Measurements from ENCODE around the gene SYT14.
"Not testable (repeated sequence)": the region's sequence is repeated elsewhere in the genome, so short reads cannot be mapped to it uniquely, and the experiment has no call there.

Gene SYT14

GRCh38 chr1:210043058-210043457, 105.0 kb downstream of the SYT14 start:
- no peak for DNase-seq

DNA sequence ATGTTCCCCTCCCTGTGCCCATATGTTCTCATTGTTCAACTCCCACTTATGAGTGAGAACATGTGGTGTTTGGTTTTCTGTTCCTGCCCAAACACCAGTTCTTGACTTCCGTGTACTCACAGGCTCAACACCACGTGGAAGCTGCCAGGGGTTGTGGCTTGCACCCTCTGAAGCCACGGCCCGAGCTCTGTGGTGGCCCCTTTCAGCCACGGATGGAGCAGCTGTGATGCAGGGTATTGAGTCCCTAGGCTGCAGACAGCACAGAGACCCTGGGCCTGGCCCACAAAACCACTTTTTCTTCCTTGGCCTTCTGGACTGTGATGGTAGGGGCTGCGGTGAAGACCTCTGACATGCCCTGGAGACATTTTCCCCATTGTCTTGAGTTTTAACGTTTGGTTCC, 111.6 kb downstream of the SYT14 start:
- no peak for DNase-seq

DNA sequence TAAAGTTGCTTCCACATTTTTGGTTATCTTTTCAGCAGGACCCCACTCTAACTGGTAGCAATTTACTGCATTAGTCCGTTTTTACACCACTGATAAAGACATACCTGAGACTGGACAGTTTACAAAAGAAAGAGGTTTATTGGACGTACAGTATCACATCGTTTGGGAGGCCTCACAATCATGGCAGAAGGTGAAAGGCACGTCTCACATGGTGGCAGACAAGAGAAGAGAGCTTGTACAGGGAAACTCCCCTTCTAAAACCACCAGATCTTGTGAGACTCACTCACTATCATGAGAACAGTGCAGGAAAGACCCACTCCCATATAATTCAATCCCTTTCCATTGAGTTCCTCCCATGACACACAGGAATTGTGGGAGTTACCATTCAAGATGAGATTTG, 112.5 kb downstream of the SYT14 start:
- DNase-seq: not testable (repeated sequence)

DNA sequence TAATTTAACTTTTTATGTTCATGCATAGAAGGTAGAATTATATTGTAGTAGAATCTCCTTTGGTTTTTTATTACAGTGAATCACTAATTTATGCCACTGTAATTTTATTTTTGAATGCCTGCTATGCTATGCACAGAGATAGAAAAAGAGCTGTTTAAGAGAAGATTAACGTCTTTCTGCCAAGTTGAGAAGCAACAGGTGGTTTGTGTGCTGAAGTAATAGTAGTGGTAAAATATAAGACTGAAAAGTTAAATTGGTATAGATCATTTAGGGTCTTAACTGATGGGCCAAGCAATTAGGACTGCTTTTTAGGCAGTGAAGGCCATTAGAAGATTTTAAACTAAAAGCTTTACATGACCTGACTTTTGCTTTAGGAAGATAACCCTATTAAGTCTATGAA, 115.1 kb downstream of the SYT14 start:
- no peak for DNase-seq

GRCh38 chr1:210057593-210057992, 119.6 kb downstream of the SYT14 start:
- no peak for DNase-seq

- no peak for DNase-seq
Measured at GRCh38 chr1:210061992-210062391, 124.0 kb downstream of the SYT14 start.

- DNase-seq: no peak
Measured at GRCh38 chr1:210070531-210070930, 132.5 kb downstream of the SYT14 start.

- DNase-seq: no peak
Measured at GRCh38 chr1:210072129-210072528, 134.1 kb downstream of the SYT14 start.

DNA sequence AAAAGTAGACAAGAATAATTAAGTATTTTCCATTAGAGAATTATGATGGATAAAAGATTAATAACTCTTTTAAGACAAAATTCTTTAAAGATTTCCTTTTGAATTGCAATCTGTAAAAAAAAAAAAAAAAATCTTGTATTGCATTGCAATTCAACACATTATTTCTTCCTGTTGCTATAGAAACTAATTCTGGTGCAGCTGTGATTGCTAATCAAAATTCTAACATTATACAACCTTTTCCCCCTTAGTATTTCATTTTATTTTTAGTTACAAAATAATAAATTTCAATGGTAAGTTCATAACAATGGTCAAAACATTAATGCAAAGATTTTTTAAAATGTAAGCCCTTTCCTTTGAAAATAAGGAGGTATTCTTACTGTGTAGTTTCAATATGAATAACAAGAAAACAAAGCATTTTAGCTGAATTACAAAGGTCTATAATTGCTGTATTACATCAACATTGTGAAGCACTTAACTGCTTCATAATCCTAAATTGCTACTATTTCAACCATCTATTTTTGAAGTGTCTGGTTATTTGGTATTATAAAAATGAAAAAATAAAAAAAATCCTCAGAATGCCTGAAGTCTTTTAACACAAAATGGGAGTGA, 135.0 kb downstream of the SYT14 start:
- no peak for DNase-seq

DNA sequence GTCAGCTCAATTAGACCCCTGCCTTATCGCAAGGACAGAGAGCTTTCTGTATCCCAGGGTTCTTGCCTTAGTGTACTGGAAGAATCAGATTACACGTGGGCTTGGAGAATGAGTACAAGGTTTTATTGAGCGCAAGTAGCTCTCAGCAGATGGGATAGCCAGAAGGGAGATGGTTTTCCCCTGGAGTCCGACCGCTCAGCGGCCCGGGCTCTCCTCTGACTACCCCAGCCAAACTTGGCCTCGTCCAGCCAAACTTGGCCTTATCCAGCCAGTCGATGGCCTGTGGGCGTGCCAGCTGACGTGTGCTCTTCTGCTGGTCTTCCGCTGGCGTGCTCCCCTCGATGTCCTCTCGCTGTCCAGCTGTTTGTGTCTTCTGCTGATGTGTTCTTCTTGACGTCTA, 136.9 kb downstream of the SYT14 start:
- no peak for DNase-seq

- DNase-seq: no peak
Measured at GRCh38 chr1:210076620-210077019, 138.6 kb downstream of the SYT14 start.

DNA sequence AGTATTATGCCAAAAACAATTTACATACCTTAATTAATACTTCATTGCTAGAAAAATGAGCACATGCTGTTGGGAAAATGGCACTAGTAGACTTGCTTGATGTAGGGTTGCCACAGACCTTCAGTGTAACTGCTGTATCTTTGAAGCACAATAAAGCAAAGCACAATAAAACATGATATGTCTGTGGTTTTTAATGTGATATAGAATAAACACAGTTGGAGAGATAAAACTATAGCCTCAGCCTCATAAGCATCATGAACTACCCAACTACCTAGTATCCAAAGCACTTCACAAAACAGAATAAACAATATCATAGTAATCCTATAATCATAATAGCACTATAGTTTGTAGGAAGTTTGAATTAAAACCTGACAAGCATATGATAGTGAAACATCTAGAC, 143.5 kb downstream of the SYT14 start:
- DNase-seq: no peak

DNA sequence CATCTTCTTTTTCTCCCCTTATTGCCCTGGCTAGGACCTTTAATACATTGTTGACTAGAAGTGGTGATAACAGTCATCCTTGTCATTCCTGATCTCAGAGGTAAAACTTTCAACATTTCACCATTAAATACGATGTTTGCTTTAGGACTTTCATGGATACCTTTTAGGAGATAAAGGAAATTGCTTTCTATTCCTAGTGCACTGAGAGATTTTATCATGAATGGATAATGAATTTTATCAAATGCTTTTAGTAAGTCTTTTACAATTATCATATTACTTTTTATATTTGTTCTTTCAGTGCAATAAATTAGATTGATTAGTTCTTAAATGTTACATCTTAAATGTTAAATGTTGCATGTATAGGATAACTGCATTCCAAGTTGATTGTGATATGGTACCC, 147.3 kb downstream of the SYT14 start:
- DNase-seq: no peak

DNA sequence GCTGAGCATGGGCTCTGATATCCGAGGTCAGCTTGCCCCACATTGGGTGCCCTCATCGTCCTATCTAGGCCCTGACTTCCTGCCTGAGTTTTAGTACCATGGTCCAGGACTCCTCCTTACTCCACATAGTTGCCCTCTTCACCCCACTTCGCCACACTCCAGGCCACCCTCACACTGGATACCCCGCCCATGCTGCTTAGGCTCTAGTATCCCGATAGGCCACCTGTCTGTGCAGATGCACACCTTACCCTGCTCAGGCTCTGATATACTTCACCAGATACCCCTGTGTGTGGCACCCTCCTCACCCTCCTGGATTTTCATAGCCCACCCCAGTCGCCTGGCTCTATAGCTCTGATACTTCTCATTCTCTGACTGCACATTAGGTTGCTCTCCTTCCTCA, 149.0 kb downstream of the SYT14 start:
- DNase-seq: no peak

DNA sequence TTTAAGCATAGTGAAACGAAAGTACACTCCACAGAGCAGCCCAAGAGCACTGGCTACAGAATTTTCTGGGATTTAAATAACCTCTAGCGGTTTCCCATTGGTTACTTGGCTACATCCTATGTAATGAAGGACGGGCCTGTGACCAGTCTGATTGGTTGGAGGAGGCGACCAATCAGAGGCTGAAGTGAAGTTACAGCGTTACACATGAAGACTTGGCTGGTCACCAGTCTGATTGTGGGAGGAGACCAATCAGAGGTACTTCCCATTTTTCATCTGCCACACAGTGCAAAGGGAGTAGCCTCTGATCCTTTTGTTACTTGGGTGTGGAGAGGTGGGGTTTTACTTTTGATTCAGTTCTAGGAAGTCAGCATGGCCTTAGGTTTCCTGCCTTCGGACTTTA, 151.8 kb downstream of the SYT14 start:
- no peak for DNase-seq

DNA sequence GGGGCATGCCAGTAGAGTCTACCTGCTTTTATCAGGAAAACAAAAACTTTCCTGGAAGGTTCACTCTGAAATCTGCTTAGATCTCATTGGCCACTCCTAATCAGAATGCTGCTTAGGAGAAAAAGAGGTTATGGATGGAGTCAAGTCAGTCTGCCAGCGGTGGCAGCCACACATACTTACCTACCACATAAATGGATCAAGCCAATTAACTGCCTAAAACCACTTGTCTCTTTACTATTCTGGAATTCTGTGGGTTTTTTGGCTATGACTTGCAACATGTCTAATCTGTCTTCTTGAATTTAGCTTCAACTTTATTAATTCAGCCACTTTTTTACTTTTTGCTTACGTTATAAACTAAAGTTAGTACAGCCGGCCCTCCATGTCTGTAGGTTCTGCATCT, 154.3 kb downstream of the SYT14 start:
- DNase-seq: no peak

DNA sequence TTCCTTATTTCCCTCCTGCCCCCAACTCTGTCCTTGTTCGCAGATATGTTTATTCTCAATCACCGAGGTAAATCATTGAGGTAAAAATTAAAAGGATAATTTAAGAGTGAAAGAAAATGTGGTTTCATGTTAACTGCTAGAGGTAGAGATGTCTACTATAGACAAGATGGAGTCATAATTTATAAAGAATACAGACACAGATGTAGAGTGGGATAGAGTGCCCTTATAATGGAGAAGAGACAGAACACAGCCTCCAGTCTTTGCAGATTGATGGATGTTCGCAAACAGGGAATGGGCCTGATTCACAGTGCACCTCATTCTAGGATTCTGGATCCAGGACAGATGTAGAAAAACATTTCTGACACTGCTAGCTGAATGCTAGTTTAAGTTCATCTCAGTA, 155.4 kb downstream of the SYT14 start:
- no peak for DNase-seq

DNA sequence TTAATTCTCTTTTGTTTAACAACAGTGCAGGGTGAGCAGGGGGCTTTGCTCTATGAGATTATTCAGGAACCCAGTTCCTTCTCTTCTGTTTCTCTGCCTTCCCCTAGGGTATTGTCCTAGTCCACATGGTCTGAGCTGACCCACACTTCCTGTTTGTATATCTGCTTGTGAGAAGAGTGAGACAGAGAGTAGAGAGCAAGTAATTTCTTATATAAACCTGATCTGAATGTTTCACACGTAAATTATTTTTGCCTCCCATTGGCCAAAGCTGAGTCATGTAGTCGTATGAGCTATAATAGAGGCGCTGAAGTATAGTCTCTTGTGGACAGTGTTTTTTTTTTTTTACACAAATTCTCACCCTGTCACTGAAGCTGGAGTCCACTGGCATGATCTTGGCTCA, 160.3 kb downstream of the SYT14 start:
- DNase-seq: no peak

DNA sequence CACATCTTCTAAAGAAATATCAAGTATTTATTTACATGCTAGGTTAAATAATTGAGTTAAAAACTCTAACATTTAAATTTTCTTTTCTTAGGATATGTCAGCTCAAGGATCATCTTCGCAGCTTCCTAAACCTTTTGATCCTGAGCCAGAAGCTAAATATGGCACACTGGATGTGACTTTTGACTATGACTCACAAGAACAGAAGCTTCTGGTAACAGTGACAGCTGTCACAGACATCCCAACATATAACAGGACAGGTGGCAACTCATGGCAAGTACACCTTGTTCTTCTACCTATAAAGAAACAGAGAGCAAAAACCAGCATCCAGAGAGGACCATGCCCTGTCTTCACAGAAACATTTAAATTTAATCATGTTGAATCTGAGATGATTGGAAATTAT, 161.9 kb downstream of the SYT14 start:
- no peak for DNase-seq

GRCh38 chr1:210104103-210104502, 166.1 kb downstream of the SYT14 start:
- DNase-seq: no peak

DNA sequence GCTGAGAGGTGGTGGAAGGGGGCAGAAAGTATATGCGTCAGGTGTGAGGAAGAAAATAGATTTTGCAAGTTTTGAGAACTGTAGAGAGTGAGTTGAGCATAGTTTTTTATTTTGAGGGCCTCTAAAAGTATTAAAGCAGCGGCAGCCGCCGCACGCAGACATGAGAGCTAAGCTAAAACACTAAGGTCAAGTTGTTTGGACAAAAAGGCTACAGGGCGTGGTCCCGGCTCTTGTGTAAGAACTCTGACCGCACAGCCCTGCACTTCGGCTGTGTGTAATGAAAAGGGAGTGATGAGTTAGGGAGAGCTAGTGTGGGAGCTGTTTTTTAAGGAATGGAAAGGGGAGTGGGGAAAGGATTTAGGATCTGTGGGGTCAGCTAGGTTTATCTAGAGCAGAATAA, 174.9 kb downstream of the SYT14 start:
- not testable (repeated sequence) for DNase-seq

DNA sequence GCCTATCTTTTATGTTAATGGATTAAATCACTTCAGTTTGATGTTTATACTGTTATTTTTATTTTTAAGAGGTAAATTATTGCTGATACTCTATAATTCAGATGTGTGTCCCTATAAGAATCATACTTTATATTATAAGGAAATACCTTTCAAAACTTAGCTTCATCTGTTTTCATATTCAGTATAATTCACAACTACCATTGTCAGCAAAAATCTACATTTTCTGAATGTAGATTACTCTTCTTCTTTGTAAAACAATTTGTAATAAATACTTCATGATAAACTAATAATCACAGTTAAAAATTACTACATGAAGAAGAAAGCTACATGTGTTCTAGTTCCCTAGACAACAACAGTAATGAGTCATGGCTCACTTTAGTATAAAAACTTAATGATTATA, 179.2 kb downstream of the SYT14 start:
- no peak for DNase-seq

DNA sequence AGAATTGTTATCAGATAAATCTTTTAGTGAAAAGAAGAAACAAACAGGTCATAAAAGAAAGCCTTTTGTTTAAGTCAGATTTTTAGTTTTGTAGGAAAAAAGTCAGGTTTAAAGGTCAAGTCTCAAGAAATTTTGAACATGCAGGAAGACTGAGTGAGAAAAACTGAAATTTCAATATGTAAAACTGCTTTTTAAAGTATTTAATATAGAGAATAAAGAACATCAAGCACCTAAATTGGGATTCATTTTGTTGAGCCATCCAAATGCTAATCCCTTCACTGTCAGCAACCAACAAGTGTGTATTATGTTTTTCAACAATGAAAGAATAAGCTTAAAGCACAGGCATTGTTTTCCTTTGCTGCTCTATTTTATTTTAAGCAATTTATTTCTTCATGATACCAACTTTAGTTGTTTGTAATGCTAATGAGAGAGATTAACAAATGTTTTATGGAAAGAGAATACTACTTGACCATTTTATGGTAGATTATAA, 179.7 kb downstream of the SYT14 start:
- DNase-seq: no peak

GRCh38 chr1:210123383-210123782, 185.4 kb downstream of the SYT14 start:
- no peak for DNase-seq

- no peak for DNase-seq
Measured at GRCh38 chr1:210123924-210124589, 186.0 kb downstream of the SYT14 start.
